IPS-18a (cell line): Measurements from ENCODE around the gene PIM1.

Source experiments
- H3K27ac ChIP-seq: one replicate; pipeline ENCODE4 v1.5.1; 2013; ENCODE audit warnings: low read length
- H3K27me3 ChIP-seq: one replicate; pipeline ENCODE4 v1.6.1; 2013; ENCODE audit warnings: mild to moderate bottlenecking, low read length; ENCODE audit not compliant: control insufficient read depth, insufficient read depth
- H3K36me3 ChIP-seq: one replicate; pipeline ENCODE4 v1.6.1; 2013; ENCODE audit warnings: low read depth, low read length; ENCODE audit not compliant: control insufficient read depth
- H3K4me1 ChIP-seq: one replicate; pipeline ENCODE4 v1.6.1; 2013; ENCODE audit warnings: low read depth, low read length; ENCODE audit not compliant: control insufficient read depth
- H3K4me3 ChIP-seq: one replicate; pipeline ENCODE4 v1.5.1; 2013; ENCODE audit warnings: low read length
- H3K9ac ChIP-seq: one replicate; pipeline ENCODE4 v1.6.1; 2013; ENCODE audit warnings: mild to moderate bottlenecking, low read length, moderate library complexity
- H3K9me3 ChIP-seq: one replicate; pipeline ENCODE4 v1.6.1; 2013; ENCODE audit warnings: low read depth, low read length; ENCODE audit not compliant: control insufficient read depth

PIM1 gene

DNA sequence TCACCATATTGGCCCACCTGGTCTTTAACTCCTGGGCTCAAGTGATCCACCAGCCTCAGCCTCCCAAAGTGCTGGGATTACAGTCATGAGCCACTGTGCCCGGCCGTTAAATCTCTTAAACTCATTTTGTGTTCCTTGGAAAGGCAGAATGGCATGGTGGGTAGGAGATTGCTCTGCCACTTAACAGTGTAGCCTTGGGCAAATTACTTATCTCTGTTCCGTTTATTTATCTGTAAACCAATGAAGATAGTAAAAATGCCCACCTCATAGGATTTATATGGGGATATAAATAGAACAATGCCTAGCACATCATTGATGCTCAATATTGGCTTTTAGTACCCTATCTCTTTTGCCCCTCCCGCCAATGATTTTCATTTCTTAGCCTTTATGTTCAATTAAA lies 7.2 kb upstream of the PIM1 start:
- H3K27ac ChIP-seq: no peak overlapping the region
- no peak overlapping the region for H3K9ac ChIP-seq
- H3K4me1 ChIP-seq: no peaks in the 10 kb centered on the region
- no peaks in the 10 kb centered on the region for H3K9me3 ChIP-seq
- H3K36me3 ChIP-seq: no peaks in the 10 kb centered on the region
- no peaks in the 10 kb centered on the region for H3K27me3 ChIP-seq
- no peak overlapping the region for H3K4me3 ChIP-seq

DNA sequence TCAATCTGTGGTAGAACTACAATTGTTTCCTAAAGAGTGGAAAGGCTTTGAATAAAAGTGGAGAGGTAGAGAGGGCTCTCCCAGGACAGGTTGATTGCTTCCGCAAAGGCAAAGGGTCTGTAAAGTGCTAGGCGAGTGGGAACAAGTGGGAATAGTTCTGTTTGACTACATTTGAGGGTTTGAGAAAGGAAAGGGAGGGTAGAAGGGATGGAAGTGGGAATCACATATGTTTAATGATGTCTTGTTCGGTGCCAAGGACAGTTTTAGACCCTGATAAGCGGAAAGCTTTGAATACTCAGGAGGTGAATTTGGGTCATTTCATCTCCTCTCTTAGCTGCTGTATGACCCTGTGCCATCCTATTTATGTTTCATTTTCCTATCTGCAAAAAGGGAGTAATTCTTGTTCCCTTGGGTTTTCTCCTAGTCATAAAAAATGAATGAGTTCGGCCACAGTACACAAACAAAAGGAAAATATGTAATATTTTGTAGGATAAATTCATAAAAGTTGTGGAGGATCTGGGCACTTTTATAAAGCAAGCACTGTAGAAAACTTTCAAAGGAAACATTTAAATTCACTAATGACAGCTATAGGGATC lies 1.7 kb upstream of the PIM1 start:
- Histone ChIP-seq H3K4me3 (peak overlapping the region; percentile 77), H3K27ac (no peak overlapping the region), H3K36me3 (peaks cover 10% of the 10 kb centered on the region), H3K9me3 (no peaks in the 10 kb centered on the region), H3K9ac (peak overlapping the region; percentile 98), H3K27me3 (peaks cover 6% of the 10 kb centered on the region), H3K4me1 (peaks cover 12% of the 10 kb centered on the region)

DNA sequence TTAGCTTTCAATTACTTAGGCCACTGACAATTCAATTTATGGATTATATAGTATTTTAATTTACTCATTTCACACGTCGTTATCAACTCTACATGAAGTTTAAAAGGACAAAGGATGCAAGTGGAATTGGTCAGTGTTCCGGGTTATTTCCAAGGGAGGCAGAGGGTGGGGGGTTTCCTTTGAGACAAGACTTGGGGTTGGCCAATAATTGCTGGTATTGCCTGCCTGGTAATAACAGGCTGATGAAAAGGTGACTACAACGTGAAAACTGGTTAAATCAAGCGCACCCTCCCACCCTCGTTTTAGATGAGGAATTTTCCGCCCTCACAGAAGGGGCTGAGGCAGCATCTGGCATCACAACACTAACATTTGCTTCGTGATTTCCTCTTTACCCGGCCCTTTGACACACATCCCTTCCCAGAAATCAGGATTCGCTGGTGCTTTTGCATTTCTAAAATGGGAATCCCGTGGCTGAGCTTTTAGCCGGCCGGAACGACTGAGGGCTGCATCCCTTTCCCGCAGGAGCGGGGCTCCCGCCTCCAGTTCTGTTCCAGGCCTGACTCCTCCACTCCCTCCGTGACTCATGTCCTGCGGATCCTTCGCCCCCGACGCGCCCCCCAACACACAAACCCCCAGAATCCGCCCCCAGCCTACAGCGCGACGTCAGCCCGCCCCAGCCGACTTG lies 999 bp upstream of the PIM1 start:
- peak overlapping the region; percentile 89 for H3K27ac ChIP-seq
- no peaks in the 10 kb centered on the region for H3K9me3 ChIP-seq
- H3K4me1 ChIP-seq: peaks cover 12% of the 10 kb centered on the region
- H3K4me3 ChIP-seq: peak overlapping the region; percentile 77
- peaks cover 17% of the 10 kb centered on the region for H3K36me3 ChIP-seq
- peaks cover 6% of the 10 kb centered on the region for H3K27me3 ChIP-seq
- peak overlapping the region; percentile 98 for H3K9ac ChIP-seq

DNA sequence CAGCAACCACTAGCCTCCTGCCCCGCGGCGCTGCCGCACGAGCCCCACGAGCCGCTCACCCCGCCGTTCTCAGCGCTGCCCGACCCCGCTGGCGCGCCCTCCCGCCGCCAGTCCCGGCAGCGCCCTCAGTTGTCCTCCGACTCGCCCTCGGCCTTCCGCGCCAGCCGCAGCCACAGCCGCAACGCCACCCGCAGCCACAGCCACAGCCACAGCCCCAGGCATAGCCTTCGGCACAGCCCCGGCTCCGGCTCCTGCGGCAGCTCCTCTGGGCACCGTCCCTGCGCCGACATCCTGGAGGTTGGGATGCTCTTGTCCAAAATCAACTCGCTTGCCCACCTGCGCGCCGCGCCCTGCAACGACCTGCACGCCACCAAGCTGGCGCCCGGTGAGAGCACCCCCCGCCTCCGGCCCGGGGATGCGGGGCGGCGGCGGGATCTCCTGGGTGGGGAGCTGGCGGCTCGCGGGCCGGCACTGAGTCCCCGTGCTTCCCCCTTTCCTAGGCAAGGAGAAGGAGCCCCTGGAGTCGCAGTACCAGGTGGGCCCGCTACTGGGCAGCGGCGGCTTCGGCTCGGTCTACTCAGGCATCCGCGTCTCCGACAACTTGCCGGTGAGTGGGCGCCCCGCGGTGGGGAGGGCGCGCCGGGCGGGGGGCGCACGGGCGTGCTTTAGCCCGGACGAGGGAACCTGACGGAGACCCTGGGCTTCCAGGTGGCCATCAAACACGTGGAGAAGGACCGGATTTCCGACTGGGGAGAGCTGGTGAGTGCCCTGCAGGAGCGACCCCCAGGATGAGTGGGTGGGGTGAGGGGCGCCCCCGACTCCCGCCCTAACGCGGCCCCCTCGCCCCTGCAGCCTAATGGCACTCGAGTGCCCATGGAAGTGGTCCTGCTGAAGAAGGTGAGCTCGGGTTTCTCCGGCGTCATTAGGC lies 585 bp downstream of the PIM1 start:
- Histone ChIP-seq H3K4me1 (peaks cover 12% of the 10 kb centered on the region), H3K36me3 (peaks cover 33% of the 10 kb centered on the region), H3K4me3 (peak overlapping the region; percentile 89), H3K9ac (peak overlapping the region; percentile 82), H3K27ac (no peak overlapping the region), H3K9me3 (no peaks in the 10 kb centered on the region), H3K27me3 (peaks cover 6% of the 10 kb centered on the region)

DNA sequence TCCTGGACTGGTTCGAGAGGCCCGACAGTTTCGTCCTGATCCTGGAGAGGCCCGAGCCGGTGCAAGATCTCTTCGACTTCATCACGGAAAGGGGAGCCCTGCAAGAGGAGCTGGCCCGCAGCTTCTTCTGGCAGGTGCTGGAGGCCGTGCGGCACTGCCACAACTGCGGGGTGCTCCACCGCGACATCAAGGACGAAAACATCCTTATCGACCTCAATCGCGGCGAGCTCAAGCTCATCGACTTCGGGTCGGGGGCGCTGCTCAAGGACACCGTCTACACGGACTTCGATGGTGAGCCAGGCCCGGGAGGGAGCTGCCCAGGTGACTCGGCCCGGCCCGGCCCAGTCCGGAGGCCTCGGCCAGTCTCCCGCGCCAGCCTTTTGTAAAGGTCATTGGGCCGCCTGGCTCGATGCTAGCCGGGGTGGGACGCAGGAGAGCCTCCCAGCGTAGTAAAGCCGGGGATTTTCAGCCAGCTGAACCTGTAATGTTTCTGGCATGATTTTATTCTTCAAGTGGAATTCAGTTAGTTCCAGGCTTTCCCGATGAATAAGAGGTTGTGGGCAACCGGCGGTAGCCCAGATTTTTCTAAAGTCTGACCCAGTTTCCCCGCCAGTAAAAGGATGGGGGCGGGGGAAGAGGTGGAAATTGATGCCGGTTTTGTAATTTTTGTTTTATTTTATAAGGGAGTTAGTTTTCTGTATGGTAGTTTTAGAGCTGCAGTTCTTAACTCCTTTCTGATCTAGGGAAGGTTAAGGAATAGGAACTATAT lies 1.4 kb downstream of the PIM1 start:
- Histone ChIP-seq H3K9ac (peak overlapping the region; percentile 82), H3K4me3 (peak overlapping the region; percentile 89), H3K27ac (no peak overlapping the region), H3K36me3 (peaks cover 35% of the 10 kb centered on the region), H3K4me1 (peaks cover 12% of the 10 kb centered on the region), H3K9me3 (no peaks in the 10 kb centered on the region), H3K27me3 (peaks cover 6% of the 10 kb centered on the region)

DNA sequence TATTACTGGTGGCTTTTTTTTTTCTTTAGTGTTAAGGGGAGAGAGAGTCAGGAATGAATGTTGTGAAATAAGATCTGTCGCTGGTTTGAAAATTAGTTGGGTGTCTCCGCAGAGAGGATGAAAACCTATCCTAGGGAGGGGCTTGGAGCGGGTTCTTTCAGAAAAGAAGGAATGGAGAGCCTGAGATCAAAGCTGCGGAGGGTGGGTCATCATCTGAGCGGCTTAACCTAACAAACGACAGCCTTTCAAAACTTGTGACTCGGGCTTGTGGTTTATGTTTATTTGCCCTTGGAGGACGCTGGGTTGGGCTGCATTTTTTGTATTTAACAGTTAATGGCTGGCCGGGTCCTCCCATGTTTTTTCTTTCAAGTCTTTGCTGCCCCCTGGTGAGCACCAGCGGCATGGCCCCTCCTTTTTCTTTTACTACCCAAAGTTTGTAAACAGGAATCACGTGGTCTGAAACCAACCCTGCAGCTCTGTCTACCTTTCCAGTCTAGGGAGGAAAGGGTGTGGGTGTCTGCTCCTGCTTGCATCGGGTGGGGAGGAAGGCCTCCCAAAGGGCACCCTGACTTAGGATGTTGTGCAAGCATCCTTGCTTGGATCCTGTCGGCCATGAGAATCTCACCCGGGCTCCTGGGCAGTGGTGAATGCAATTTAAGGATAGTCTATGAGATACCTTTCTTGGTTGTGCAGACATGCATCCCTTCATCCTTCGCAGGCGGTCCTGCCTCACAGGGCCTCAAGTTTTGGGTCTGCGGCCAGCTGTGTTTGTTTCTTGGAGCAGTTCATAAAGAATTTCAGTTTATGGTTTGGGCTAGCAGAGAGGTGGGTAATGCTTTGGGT lies 2.2 kb downstream of the PIM1 start:
- no peak overlapping the region for H3K27ac ChIP-seq
- peak overlapping the region; percentile 82 for H3K9ac ChIP-seq
- no peaks in the 10 kb centered on the region for H3K9me3 ChIP-seq
- peaks cover 35% of the 10 kb centered on the region for H3K36me3 ChIP-seq
- H3K27me3 ChIP-seq: peaks cover 6% of the 10 kb centered on the region
- H3K4me3 ChIP-seq: peak overlapping the region; percentile 89
- peaks cover 12% of the 10 kb centered on the region for H3K4me1 ChIP-seq

DNA sequence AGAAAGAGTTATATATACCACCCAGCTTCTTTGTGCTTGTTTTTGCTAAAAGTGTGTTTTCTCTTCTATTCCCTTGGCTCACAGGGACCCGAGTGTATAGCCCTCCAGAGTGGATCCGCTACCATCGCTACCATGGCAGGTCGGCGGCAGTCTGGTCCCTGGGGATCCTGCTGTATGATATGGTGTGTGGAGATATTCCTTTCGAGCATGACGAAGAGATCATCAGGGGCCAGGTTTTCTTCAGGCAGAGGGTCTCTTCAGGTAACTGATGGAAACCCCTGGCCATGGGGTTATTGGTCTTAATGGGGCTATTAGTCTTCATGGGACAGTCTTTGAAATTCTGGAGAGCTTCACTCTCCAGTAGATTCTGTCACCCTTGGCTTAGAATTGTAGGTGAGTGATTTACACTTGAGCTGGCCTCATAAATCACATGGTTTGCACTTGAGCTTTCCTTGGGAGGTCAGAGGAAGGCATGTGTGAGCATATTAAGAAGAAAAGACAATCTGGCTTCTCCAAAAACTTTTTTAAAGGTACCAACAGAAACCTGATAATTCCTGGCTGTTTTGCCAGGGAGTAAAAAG lies 3.0 kb downstream of the PIM1 start:
- Histone ChIP-seq H3K27me3 (peaks cover 6% of the 10 kb centered on the region), H3K27ac (no peak overlapping the region), H3K4me1 (peaks cover 10% of the 10 kb centered on the region), H3K9me3 (no peaks in the 10 kb centered on the region), H3K36me3 (peaks cover 35% of the 10 kb centered on the region), H3K4me3 (no peak overlapping the region), H3K9ac (no peak overlapping the region)

DNA sequence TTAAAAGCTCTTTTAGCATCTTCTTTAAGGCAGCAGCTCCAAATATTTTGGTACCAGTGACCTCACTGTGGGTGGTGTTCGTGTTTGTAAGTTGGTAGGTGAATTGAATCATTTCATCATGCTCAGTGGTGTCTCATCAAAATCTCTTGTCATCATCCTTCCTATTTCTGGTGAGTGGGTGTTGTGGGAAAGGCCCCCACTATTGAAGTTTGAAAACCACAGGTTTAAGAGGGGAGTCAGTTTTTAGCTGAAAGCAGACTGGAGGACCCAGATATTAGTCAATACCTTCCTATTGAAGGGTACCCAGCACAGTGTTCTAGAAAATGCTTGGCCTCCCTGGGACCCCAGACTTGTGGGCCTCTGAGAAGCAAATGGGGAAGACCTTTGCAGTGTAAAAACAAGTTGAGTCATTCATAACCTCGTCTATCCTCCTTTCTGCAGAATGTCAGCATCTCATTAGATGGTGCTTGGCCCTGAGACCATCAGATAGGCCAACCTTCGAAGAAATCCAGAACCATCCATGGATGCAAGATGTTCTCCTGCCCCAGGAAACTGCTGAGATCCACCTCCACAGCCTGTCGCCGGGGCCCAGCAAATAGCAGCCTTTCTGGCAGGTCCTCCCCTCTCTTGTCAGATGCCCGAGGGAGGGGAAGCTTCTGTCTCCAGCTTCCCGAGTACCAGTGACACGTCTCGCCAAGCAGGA lies 3.7 kb downstream of the PIM1 start:
- Histone ChIP-seq H3K4me1 (peaks cover 4% of the 10 kb centered on the region), H3K9me3 (no peaks in the 10 kb centered on the region), H3K4me3 (no peak overlapping the region), H3K36me3 (peaks cover 35% of the 10 kb centered on the region), H3K9ac (no peak overlapping the region), H3K27ac (no peak overlapping the region), H3K27me3 (no peaks in the 10 kb centered on the region)

DNA sequence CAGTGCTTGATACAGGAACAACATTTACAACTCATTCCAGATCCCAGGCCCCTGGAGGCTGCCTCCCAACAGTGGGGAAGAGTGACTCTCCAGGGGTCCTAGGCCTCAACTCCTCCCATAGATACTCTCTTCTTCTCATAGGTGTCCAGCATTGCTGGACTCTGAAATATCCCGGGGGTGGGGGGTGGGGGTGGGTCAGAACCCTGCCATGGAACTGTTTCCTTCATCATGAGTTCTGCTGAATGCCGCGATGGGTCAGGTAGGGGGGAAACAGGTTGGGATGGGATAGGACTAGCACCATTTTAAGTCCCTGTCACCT lies 4.2 kb downstream of the PIM1 start:
- Histone ChIP-seq H3K9ac (no peak overlapping the region), H3K4me3 (no peak overlapping the region), H3K4me1 (no peaks in the 10 kb centered on the region)

More for the DNA sequence above, 4.2 kb downstream of the PIM1 start:
- peaks cover 35% of the 10 kb centered on the region for H3K36me3 ChIP-seq
- no peaks in the 10 kb centered on the region for H3K27me3 ChIP-seq
- H3K27ac ChIP-seq: no peak overlapping the region
- H3K9me3 ChIP-seq: no peaks in the 10 kb centered on the region
